ENCODE results near the gene RAB5A. TPM values are rescaled to one million over a fixed set of nuclear protein-coding genes. Genes with fewer than 3 reads are reported as not detected.
"Not testable (repeated sequence)": the region's sequence is repeated elsewhere in the genome, so short reads cannot be mapped to it uniquely, and the experiment has no call there.

The RAB5A gene, protein sequence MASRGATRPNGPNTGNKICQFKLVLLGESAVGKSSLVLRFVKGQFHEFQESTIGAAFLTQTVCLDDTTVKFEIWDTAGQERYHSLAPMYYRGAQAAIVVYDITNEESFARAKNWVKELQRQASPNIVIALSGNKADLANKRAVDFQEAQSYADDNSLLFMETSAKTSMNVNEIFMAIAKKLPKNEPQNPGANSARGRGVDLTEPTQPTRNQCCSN
- total RNA-seq (104 TPM), polyA plus RNA-seq (35.9 TPM)

DNA sequence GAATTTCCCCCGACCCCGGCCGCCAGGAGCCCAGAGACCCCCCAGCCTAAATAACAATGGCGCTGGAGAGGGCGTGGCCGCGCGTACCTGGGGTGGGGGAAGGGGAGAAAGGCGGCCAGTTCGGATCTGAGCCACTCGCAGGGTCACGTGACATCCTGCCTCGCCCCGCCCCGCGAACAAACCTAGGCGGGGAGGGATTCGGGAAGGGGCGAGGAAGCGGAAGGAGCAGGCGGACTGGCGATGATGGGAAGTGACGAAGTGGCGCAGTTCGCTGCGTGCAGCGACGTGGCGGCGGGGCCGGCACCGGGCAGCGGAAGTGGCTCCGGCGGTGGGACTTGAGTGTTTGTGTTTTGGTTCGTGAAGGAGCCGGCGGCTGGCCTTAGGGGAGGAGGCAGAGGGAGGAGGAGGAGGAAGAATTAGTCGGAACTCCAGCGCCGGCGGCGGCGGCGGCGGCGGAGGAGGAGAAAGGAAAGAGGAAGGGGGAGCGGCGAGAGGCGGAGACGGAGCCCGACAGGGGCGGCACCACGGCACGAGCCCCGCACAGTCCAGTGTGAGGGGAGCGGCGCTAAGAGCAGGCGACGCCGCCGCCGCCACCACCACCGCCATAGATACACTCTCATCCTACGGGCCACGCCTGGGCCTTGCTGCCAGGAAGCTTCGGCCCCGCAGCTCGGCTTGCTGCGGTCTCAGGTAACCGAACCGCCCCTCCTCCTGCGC is at the start of gene RAB5A:
RAB5A (plus strand) TSS at position 266 of the 717 bp plus-strand sequence. CDS start 3,802 bp downstream, outside the sequence.
- Histone ChIP-seq H3K36me3 (ENCODE audit: insufficient read depth) (no peaks in the 10 kb centered on the region), H3K4me1 (ENCODE audit: insufficient read depth) (no peaks in the 10 kb centered on the region), H3K4me3 (ENCODE audit: low read depth, low read length) (peak within 1 kb of the TSS; percentile 66), H3K27ac (ENCODE audit: low read depth) (peak within 1 kb of the TSS; percentile 97)
- WGBS = under 1% methylated on average over 73 of the region's 73 CpGs
- DNase-seq (ENCODE audit: extremely low spot score) = peak; percentile 95

DNA sequence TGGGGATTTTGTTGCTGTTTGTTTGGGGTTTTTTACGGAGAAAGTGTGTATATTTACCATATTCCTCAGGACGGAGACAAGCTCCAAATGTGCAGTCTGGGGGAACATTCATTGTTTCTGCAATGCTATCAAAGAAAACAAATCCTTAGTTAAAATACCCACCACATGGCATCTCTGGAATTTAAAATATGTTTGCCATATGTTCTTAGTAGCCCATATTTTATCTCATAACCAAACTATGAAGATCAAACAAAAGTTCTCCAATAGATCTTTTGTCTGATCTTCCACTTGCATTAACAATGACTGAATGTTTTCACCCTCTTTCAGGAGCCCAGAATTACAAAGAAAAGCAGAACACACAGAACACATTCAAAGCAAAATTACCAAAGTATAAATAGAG is 48.2 kb upstream of the RAB5A start:
- no peak for DNase-seq (ENCODE audit: extremely low spot score)
- no peaks in the 10 kb centered on the region for H3K4me1 ChIP-seq (ENCODE audit: insufficient read depth)
- 65% methylated on average over 2 of the region's 2 CpGs for whole genome bisulfite sequencing
- H3K27ac ChIP-seq (ENCODE audit: low read depth) = no peak overlapping the region
- H3K36me3 ChIP-seq (ENCODE audit: insufficient read depth) = no peaks in the 10 kb centered on the region
- no peak overlapping the region for H3K4me3 ChIP-seq (ENCODE audit: low read depth, low read length)

DNA sequence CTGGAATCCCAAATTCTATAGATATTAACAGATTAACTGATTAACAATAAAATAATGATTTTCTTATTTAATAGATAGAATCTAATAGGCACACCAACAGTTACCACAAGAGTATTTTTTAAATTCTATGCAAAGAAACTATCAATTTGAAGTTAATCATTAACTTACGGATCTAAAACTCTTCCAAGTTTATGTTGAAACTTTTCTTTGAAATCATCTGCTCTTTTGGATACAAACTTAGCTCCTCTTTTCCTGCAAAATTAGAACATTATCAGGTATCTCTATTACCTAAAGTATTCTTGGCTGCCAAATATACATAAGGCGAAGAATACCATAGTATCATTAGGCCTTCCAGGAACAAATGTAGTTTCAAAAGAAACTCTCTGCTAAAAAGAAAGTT is 47.6 kb upstream of the RAB5A start:
- Histone ChIP-seq H3K36me3 (ENCODE audit: insufficient read depth) (no peaks in the 10 kb centered on the region), H3K4me1 (ENCODE audit: insufficient read depth) (no peaks in the 10 kb centered on the region), H3K4me3 (ENCODE audit: low read depth, low read length) (no peak overlapping the region), H3K27ac (ENCODE audit: low read depth) (no peak overlapping the region)
- no peak for DNase-seq (ENCODE audit: extremely low spot score)
- 95% methylated on average over 2 of the region's 2 CpGs for WGBS

DNA sequence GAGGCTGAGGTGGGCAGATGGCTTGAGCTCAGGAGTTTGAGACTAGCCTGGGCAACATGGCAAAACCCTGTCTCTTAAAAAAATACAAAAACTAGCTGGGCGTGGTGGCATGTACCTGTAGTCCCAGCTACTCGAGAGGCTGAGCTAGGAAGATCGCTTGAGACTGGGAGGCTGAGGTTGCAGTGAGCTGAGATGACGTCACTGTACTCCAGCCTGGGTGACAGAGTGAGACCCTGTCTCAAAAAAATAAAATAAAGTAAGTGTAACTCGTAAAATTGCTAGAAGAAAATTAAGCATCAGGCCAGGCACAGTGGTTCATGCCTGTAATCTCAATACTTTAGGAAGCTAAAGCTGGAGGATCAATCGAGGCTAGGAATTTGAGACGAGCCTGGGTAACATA is 47.1 kb upstream of the RAB5A start:
- H3K4me1 ChIP-seq (ENCODE audit: insufficient read depth); H3K27ac ChIP-seq (ENCODE audit: low read depth); DNase-seq (ENCODE audit: extremely low spot score); H3K4me3 ChIP-seq (ENCODE audit: low read depth, low read length); H3K36me3 ChIP-seq (ENCODE audit: insufficient read depth): not testable (repeated sequence)
- WGBS = 91% methylated on average over 7 of the region's 7 CpGs

DNA sequence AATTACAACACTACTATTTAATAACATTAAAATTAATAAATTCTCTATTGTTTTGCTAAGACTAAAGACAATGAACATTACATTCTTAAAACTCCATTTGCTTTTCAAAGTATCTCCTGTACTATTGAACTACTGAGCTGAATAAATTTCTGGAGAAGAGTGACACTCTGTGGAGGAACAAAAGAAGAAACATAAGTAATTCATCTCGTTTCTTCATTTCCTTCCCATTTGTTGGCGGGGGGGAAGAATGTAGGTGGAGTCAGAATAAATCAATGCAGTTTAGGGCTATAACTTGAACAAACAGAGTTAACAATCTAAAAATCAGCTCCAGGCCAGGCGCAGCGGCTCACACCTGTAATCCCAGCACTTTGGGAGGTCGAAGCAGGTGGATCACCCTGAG is 45.6 kb upstream of the RAB5A start:
- Histone ChIP-seq H3K27ac (ENCODE audit: low read depth) (no peak overlapping the region), H3K4me1 (ENCODE audit: insufficient read depth) (no peaks in the 10 kb centered on the region), H3K36me3 (ENCODE audit: insufficient read depth) (no peaks in the 10 kb centered on the region), H3K4me3 (ENCODE audit: low read depth, low read length) (no peak overlapping the region)
- DNase-seq (ENCODE audit: extremely low spot score) = no peak
- 71% methylated on average over 5 of the region's 5 CpGs for WGBS

DNA sequence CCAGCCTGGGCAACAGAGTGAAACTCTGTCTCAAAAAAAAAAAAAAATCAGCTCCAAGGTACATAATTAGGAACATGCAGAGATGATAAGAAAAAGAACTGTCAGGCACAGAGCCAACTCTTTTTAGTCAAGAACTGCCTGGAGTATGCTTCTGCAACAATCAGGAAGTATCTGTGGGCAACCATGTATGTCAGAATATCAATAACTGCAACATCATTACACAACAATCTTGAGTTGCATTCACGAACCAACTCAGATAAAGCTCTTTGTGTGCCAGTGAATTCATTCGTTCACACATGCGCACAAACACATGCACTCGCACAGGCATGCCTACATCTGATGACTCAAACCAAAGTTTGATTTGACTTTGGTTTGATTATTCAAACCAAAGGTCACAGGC is 45.0 kb upstream of the RAB5A start:
- Histone ChIP-seq H3K4me3 (ENCODE audit: low read depth, low read length) (no peak overlapping the region), H3K4me1 (ENCODE audit: insufficient read depth) (no peaks in the 10 kb centered on the region), H3K27ac (ENCODE audit: low read depth) (no peak overlapping the region), H3K36me3 (ENCODE audit: insufficient read depth) (no peaks in the 10 kb centered on the region)
- no peak for DNase-seq (ENCODE audit: extremely low spot score)
- WGBS = 71% methylated on average over 4 of the region's 4 CpGs

DNA sequence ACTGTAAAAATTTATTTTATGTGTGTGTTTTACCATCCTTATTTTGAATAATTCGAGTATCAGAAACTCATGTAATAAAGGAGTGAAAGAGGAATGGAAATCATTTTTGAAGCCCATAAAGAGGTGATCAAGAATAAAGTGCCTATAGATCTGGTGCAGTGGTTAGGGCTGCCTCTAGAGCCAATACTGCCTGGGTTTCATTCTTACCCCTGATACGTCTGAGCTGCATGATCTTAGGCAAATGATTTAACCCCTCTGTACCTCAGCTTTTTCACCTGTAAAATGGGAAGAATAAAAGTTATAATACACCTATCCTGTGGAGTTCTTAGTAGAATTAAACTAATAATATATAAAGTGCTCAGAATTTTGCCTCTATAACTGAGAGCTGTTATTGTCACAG is 43.2 kb upstream of the RAB5A start:
- DNase-seq (ENCODE audit: extremely low spot score) = no peak
- H3K4me1 ChIP-seq (ENCODE audit: insufficient read depth) = no peaks in the 10 kb centered on the region
- no peak overlapping the region for H3K27ac ChIP-seq (ENCODE audit: low read depth)
- 75% methylated on average over 2 of the region's 2 CpGs for WGBS
- H3K4me3 ChIP-seq (ENCODE audit: low read depth, low read length) = no peak overlapping the region
- H3K36me3 ChIP-seq (ENCODE audit: insufficient read depth) = no peaks in the 10 kb centered on the region

DNA sequence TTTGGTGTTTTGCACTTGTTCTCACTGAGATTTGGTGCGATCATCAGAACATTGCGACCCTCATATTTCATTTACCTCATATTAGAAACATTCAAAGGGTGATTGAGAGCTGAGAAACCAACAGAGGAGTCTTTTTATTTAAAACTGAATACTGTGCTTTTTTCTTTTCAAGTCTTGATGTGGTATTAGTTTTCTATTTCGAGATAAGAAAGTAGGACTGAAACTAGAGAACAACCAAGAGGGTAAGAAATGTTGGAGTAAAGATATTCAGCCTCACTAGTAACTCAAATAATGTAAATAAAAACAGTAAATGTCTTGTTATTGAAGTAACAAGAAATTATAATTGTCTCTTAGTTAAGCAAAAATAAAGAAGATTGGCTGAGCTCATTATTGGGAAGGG is 39.4 kb upstream of the RAB5A start:
- Histone ChIP-seq H3K4me3 (ENCODE audit: low read depth, low read length) (no peak overlapping the region), H3K27ac (ENCODE audit: low read depth) (no peak overlapping the region), H3K36me3 (ENCODE audit: insufficient read depth) (no peaks in the 10 kb centered on the region), H3K4me1 (ENCODE audit: insufficient read depth) (no peaks in the 10 kb centered on the region)
- DNase-seq (ENCODE audit: extremely low spot score) = no peak
- WGBS = 88% methylated on average over 3 of the region's 3 CpGs

DNA sequence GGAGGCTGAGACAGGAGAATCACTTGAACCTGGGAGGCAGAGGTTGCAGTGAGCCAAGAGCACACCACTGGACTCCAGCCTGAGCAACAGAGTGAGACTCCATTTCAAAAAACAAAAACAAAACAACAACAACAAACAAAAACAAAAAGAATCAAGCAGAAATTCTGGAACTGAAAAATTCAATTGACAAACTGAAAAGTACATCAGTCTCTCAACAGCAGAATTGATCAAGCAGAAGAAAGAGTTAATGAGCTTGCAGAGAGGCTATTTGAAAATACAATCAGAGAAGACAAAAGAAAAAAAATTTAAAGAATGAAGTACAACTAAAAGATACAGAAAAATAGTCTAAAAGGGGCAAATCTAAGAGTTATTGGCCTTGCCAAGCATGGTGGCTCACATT is 35.4 kb upstream of the RAB5A start:
- no peaks in the 10 kb centered on the region for H3K4me1 ChIP-seq (ENCODE audit: insufficient read depth)
- no peak for DNase-seq (ENCODE audit: extremely low spot score)
- H3K27ac ChIP-seq (ENCODE audit: low read depth) = no peak overlapping the region
- no peaks in the 10 kb centered on the region for H3K36me3 ChIP-seq (ENCODE audit: insufficient read depth)
- H3K4me3 ChIP-seq (ENCODE audit: low read depth, low read length) = no peak overlapping the region

DNA sequence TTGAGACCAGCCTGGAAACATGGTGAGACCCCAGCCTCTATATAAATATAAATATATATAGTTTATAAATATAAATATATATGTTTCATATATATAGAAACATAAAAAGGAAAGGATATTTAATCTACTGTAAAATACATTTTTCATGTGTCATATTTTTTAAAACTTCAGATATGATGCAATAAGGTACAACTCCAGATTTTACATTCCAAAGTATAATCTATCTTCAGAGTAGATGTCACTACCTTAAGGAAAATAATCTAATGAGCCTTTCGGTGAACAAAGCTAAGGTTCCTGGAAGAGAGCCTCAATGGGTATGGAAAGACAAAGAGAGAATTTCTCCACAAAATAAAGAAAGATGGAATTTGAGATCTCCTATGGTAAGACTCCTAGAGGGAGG is 29.7 kb upstream of the RAB5A start:
- WGBS = 93% methylated on average over 1 of the region's 1 CpG
- H3K36me3 ChIP-seq (ENCODE audit: insufficient read depth) = no peaks in the 10 kb centered on the region
- H3K4me1 ChIP-seq (ENCODE audit: insufficient read depth) = no peaks in the 10 kb centered on the region
- DNase-seq (ENCODE audit: extremely low spot score) = no peak
- H3K27ac ChIP-seq (ENCODE audit: low read depth) = no peak overlapping the region
- no peak overlapping the region for H3K4me3 ChIP-seq (ENCODE audit: low read depth, low read length)

DNA sequence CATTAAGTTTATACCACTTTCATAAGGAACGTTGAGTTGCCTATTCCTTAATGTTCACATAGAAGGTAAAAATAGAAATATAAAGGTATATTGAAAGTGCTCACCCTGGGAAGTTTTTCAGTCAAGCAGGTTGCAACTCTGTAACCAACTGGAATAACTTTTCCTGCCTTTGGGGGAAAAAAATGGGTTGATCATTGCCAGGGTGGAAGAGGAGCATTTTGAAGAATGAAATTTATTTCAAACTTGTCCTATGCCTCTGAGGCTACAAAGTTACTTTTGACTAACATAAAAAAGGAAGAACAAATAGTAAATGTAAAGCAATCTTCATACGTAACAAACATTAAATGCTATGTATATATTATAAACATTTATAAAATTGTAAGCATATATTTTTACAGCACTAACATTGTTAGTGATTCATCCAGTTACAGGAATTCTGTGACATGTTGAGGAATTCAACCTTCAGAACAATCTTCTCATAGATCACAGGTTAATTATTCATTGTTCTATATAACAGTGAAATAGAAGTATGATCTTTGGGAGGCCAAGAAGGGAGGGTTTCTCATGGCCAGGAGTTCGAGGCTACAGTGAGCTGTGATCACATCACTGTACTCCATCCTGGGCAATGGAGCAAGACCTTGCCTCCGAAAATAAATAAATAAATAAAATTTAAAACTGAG is 26.4 kb upstream of the RAB5A start:
- WGBS = 85% methylated on average over 4 of the region's 4 CpGs
- no peak for DNase-seq (ENCODE audit: extremely low spot score)
- no peak overlapping the region for H3K27ac ChIP-seq (ENCODE audit: low read depth)

DNA sequence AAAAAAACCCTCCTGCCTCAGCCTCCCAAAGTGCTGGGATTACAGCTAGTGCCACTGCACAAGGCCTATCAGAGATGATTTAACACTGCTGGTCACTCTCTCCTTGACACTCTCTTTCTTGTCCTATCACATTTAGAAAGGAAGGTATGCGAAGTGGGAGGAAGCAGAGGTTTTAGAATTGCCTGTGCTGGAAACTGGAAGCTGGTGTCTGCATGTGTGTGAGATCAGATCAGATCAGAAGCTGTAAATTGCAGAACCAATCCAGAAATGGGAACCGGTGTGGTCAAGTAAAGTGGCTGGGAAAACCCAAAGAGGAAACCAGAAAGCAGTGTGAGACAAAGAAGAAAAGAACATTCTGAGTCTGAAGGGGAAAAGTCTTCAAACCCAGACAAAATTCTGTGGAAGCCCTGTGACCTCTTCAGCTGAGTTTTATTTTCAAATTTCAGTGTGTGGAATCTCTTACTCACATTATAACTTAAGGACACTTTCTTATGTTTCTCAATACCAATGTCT is 15.7 kb upstream of the RAB5A start:
- no peaks in the 10 kb centered on the region for H3K4me1 ChIP-seq (ENCODE audit: insufficient read depth)
- no peaks in the 10 kb centered on the region for H3K36me3 ChIP-seq (ENCODE audit: insufficient read depth)
- DNase-seq (ENCODE audit: extremely low spot score) = no peak
- H3K4me3 ChIP-seq (ENCODE audit: low read depth, low read length) = no peak overlapping the region
- 64% methylated on average over 2 of the region's 2 CpGs for WGBS
- H3K27ac ChIP-seq (ENCODE audit: low read depth) = no peak overlapping the region

More for the DNA sequence above, 26.4 kb upstream of the RAB5A start:
- H3K4me1 ChIP-seq (ENCODE audit: insufficient read depth) = no peaks in the 10 kb centered on the region
- H3K4me3 ChIP-seq (ENCODE audit: low read depth, low read length) = no peak overlapping the region
- no peaks in the 10 kb centered on the region for H3K36me3 ChIP-seq (ENCODE audit: insufficient read depth)

DNA sequence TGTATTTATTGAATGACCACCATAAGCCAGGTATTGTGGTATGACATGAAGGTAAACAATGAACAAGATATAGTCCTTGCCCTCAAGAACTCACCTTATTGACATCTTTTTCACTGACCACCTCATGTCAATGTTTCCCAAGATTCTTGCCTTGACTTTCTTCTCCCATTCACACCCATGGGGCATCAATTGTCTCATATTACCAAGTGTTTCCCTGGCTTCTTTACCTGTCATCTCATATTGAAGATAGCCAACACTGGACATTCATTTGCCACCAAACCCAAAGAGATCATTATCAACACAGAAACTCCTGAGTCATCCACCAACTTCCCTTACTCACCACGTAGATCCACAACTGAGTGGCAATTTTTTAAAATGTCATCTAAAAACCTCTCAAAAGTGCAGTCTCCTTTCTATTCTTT is 15.1 kb upstream of the RAB5A start:
- WGBS = 71% methylated on average over 1 of the region's 1 CpG
- DNase-seq (ENCODE audit: extremely low spot score) = no peak
- Histone ChIP-seq H3K4me1 (ENCODE audit: insufficient read depth) (no peaks in the 10 kb centered on the region), H3K36me3 (ENCODE audit: insufficient read depth) (no peaks in the 10 kb centered on the region), H3K27ac (ENCODE audit: low read depth) (no peak overlapping the region), H3K4me3 (ENCODE audit: low read depth, low read length) (no peak overlapping the region)

DNA sequence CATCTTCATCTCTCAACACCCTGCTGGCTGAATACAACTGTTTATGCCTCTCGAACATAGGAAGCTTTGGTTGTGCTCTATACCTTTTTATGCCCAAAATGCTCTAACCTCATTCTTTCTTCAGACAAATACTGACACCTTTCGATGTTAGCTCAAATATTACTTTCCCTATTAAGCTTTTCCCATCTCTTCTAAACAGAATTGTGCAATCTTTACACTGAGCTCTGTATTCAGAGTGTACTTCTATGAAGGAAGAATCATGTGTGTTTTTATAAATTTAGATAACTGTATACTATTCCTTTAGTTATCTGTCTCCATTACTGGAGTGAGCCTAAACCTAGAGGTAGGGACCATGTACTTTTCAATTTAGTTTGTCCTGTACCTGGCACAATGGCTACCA is 14.5 kb upstream of the RAB5A start:
- 94% methylated on average over 2 of the region's 2 CpGs for WGBS
- H3K4me1 ChIP-seq (ENCODE audit: insufficient read depth) = no peaks in the 10 kb centered on the region
- no peaks in the 10 kb centered on the region for H3K36me3 ChIP-seq (ENCODE audit: insufficient read depth)
- H3K4me3 ChIP-seq (ENCODE audit: low read depth, low read length) = no peak overlapping the region
- no peak for DNase-seq (ENCODE audit: extremely low spot score)
- no peak overlapping the region for H3K27ac ChIP-seq (ENCODE audit: low read depth)
